Upper lobe of left lung (tissue), 6 donors: ENCODE measurements around the gene WRNIP1. TPM values are rescaled to one million over a fixed set of nuclear protein-coding genes. Genes with fewer than 3 reads are reported as not detected.

Source experiments
- ATAC-seq, 2 donors: fragments of 200-7000 bp; cut with Tn5 transposase; one replicate each; pipeline ENCODE4 v1.9.1; 2022; ENCODE audit warnings: mild to moderate bottlenecking in 2 of 2, moderate library complexity in 2 of 2; ENCODE audit not compliant: low FRiP score in 2 of 2
- DNase-seq, 2 donors: peaks; one replicate each; pipeline ENCODE4 v3.0.0-alpha.2; 2019 to 2020
- H3K27ac ChIP-seq, 4 donors: fragments of 200-600 bp; sonication (generic); one replicate each; pipeline ENCODE4 v1.5.1; 2016 to 2019
- H3K27me3 ChIP-seq, 4 donors: fragments of 200-600 bp; sonication (generic); one replicate each; pipeline ENCODE4 v1.5.1; 2017 to 2019
- H3K36me3 ChIP-seq, 4 donors: fragments of 200-600 bp; sonication (generic); one replicate each; pipeline ENCODE4 v1.5.1; 2016 to 2019
- H3K4me1 ChIP-seq, 4 donors: fragments of 200-600 bp; sonication (generic); one replicate each; pipeline ENCODE4 v1.5.1; 2018 to 2019
- H3K4me3 ChIP-seq, 4 donors: fragments of 200-600 bp; sonication (generic); one replicate each; pipeline ENCODE4 v1.5.1; 2017 to 2019; ENCODE audit warnings: mild to moderate bottlenecking in 2 of 4, moderate library complexity in 1 of 4
- H3K9me3 ChIP-seq, 4 donors: fragments of 200-600 bp; sonication (generic); one replicate each; pipeline ENCODE4 v1.5.1; 2018 to 2019
- EP300 ChIP-seq, 4 donors: sonication (generic); formaldehyde crosslinking; IDR thresholded peaks; one replicate each; pipeline ENCODE4 v1.5.1; 2017; ENCODE audit warnings: antibody characterized with exemption in 4 of 4, control low read depth in 2 of 4
- POLR2A ChIP-seq, 4 donors: fragments of 450-650 bp; IDR thresholded peaks; one replicate each; pipeline ENCODE4 v1.5.1; 2016 to 2017; ENCODE audit warnings: antibody characterized with exemption in 4 of 4, mild to moderate bottlenecking in 2 of 4
- POLR2AphosphoS5 ChIP-seq, 2 donors: sonication (generic); formaldehyde crosslinking; IDR thresholded peaks; one replicate each; pipeline ENCODE4 v1.5.1; 2017; ENCODE audit warnings: antibody characterized with exemption in 2 of 2
- WGBS, 2 donors: methylation state at CpG; one replicate each; pipeline ENCODE4 v1.1.5; 2017 to 2018; 5-methylcytosine and 5-hydroxymethylcytosine counted together
- total RNA-seq, 6 donors: library from RNA; depleted of rRNA in 4 of 6; stranded (reverse); fragments of >200 nt in 4 of 6; gene quantifications; one replicate each; pipeline versions ENCODE4 v1.1.0 to v1.2.1, GENCODE V29; 2016 to 2021
- TF ChIP-seq, protein P1 (sequence below), 6 experiments: fragments of 450-650 bp in 4 of 6; fragments of 200-600 bp in 2 of 6; sonication (generic) in 2 of 6; IDR thresholded peaks; one replicate each; pipeline ENCODE4 v1.5.1; 2016 to 2019; ENCODE audit warnings: antibody characterized with exemption in 6 of 6
- donor health status: DM: no; HTN: no; CAD: no; lungs with moderate emphysema.
- donor health status: DM: no; HTN: yes; CAD: no; lungs with severe emphysema.

WRNIP1 gene
- total RNA-seq, 6 donors from 2014 or later = 38.7 to 101 (median 59.2) TPM

DNA sequence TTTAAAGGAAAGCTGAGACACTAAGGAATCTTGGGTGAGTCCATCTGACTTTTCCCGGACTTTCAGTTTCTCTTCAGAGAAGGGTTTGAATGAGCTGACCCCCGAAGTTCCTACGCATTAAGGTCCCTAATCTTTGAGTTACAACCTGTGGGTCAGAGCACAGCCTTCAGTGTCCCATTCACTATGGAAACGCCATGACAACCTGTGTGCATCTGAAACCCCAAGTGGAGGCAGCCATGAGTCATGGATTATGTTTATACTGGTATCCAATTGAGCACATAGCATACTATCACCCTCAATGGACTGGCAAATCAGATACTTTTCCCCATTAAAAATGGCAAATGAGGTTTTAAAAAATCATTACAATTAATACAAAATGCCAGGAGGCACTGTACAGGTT is 25.9 kb upstream of the WRNIP1 start:
- H3K4me1 ChIP-seq = peaks cover 0 to 3% (median 0%) of the 10 kb centered on the region in 4 donors
- no peak for TF ChIP-seq POLR2A (IDR thresholded peaks at IDR 0.05)
- TF ChIP-seq, protein P1, sequence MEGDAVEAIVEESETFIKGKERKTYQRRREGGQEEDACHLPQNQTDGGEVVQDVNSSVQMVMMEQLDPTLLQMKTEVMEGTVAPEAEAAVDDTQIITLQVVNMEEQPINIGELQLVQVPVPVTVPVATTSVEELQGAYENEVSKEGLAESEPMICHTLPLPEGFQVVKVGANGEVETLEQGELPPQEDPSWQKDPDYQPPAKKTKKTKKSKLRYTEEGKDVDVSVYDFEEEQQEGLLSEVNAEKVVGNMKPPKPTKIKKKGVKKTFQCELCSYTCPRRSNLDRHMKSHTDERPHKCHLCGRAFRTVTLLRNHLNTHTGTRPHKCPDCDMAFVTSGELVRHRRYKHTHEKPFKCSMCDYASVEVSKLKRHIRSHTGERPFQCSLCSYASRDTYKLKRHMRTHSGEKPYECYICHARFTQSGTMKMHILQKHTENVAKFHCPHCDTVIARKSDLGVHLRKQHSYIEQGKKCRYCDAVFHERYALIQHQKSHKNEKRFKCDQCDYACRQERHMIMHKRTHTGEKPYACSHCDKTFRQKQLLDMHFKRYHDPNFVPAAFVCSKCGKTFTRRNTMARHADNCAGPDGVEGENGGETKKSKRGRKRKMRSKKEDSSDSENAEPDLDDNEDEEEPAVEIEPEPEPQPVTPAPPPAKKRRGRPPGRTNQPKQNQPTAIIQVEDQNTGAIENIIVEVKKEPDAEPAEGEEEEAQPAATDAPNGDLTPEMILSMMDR (IDR thresholded peaks at IDR 0.05) = no peak
- no peak for TF ChIP-seq EP300 (IDR thresholded peaks at IDR 0.05)
- no peak for TF ChIP-seq POLR2AphosphoS5 (IDR thresholded peaks at IDR 0.05)
- H3K9me3 ChIP-seq = no peaks in the 10 kb centered on the region
- 89 to 92% methylated on average over 4 of the region's 4 CpGs for WGBS, 2 donors
- ATAC-seq (no peak), DNase-seq (no peak)
- no peak overlapping the region for H3K27ac ChIP-seq
- H3K27me3 ChIP-seq = no peaks in the 10 kb centered on the region
- no peaks in the 10 kb centered on the region for H3K36me3 ChIP-seq
- no peak overlapping the region for H3K4me3 ChIP-seq

DNA sequence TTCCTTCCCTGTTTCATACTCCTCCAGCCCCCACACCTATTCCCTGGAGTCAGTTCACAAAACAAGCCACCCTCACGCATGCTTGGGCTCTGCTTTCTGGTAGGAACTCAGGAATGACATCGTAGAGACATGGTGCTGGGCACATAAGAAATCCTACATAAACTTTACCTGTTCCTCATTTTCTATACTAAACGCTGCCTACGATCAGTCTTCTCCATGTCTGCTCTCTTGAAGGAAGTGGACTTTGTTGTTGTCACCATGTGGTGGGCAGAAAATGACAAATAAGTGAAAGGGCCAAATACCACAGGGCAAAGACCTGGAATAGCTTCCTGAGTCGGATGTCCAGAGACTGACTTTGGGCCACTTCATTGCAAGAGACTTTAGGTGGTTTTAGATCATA is 24.6 kb upstream of the WRNIP1 start:
- TF ChIP-seq EP300 (IDR thresholded peaks at IDR 0.05) (no peak), POLR2A (IDR thresholded peaks at IDR 0.05) (no peak), POLR2AphosphoS5 (IDR thresholded peaks at IDR 0.05) (no peak)
- TF ChIP-seq, protein P1 (IDR thresholded peaks at IDR 0.05) = no peak
- DNase-seq = no peak
- Histone ChIP-seq H3K36me3 (no peaks in the 10 kb centered on the region), H3K27ac (no peak overlapping the region), H3K4me3 (no peak overlapping the region), H3K27me3 (no peaks in the 10 kb centered on the region), H3K4me1 (peaks cover 0 to 3% (median 0%) of the 10 kb centered on the region in 4 donors), H3K9me3 (no peaks in the 10 kb centered on the region)
- no peak for ATAC-seq
- WGBS, 2 donors = 62 to 81% methylated on average over 5 of the region's 5 CpGs

DNA sequence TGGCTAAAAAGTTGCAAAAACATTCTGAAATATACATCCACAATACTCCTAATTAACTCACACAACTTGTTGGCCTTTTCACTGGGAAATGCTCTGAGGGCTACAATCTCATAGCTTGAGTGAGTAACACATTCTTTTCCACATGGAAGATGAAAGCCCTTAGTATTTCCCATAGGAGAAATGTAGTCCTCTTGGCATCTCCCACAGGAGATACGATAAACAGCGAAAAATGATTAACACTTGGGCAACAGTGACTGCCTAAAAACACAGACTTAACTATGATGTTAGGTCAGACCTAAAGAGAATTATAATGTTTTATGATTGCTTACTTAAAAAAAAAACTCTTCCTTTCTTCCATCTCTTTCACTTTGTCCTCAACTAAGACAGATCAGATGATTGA is 23.4 kb upstream of the WRNIP1 start:
- ATAC-seq (no peak), DNase-seq (no peak)
- Histone ChIP-seq H3K9me3 (no peaks in the 10 kb centered on the region), H3K36me3 (no peaks in the 10 kb centered on the region), H3K27me3 (no peaks in the 10 kb centered on the region), H3K4me1 (peaks cover 0 to 3% (median 0%) of the 10 kb centered on the region in 4 donors), H3K4me3 (no peak overlapping the region), H3K27ac (no peak overlapping the region)
- no peak for TF ChIP-seq POLR2AphosphoS5 (IDR thresholded peaks at IDR 0.05)
- WGBS, 2 donors = 94 to 96% methylated on average over 2 of the region's 2 CpGs

DNA sequence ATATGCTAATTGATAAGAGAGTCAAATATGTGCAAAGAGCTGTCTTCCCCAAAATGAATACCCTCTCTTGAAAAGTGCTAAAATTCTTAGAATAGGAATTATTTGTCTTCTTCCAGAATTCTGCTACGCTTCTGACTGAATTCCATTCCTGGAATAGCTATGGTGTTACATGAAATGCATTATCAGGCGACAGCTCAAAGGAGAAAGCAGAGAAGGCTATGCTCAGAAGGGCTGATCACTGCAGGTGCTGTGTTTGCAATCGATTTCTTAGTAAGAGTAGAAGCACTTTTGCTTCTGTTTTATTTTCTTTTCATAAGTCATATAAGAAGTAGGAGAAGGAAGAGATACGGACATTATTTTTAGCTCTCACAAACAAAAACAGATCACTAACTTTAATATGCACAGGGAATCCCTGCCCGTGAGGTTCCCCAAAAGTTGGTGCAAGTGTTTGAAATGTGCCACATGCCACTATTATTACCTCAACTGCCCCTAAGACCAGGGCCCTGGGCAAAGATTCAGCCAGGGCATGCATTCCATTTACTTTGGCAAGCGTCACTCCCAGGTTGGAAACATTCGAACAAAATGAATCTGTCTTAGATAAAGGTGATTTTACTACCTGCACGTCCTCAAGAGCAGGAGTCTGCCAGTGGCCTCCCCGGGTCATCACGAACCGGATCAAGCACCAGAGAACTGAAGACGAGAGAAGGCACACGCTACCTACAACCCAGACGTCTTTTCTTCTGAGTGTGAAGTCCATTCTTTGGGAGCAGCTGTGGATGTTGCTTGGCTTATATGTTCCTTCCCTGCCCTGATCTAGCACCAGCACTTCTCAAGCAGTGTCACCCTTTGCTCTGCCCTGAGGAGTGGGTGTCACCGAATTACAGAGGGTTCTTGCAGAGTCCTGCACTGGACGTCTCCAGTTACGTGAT is 21.6 kb upstream of the WRNIP1 start:
- no peak for TF ChIP-seq EP300 (IDR thresholded peaks at IDR 0.05)
- TF ChIP-seq, protein P1 (IDR thresholded peaks at IDR 0.05) = no peak
- H3K27me3 ChIP-seq = no peaks in the 10 kb centered on the region
- H3K4me3 ChIP-seq = no peak overlapping the region
- H3K4me1 ChIP-seq = peaks cover 0 to 3% (median 0%) of the 10 kb centered on the region in 4 donors
- no peaks in the 10 kb centered on the region for H3K36me3 ChIP-seq
- WGBS, 2 donors = 83 to 89% methylated on average over 16 to 17 of the region's 17 CpGs
- no peaks in the 10 kb centered on the region for H3K9me3 ChIP-seq
- ATAC-seq (no peak), DNase-seq (no peak)
- no peak overlapping the region for H3K27ac ChIP-seq

DNA sequence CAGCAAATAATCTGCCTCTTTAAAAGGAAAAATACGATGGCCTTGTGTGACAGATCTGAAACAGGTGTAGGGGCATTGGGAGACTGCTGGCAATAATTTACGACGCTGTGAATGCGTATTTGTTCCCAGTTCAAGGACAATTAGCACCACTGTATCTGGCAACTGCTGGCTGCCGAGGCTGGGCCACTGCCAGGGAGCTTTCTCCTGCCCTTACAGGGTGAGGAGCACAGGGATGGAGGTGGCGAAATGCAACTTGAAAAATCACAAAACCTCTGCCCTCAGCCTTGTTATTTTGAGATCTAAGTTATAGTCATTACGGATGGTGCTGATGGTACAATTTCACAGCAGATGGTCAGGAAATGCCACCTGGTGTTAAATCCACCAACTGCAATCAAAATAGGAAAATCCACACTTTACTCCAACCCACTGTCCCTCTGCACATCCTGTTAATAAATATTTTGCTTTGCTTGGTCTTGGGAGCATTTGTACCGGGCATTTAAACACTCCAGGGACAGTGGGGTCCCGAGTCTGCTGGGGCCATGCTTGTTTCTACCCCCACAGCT is 20.9 kb upstream of the WRNIP1 start:
- Histone ChIP-seq H3K36me3 (no peaks in the 10 kb centered on the region), H3K4me3 (no peak overlapping the region), H3K9me3 (no peaks in the 10 kb centered on the region), H3K4me1 (peaks cover 0 to 3% (median 0%) of the 10 kb centered on the region in 4 donors), H3K27me3 (no peaks in the 10 kb centered on the region), H3K27ac (no peak overlapping the region)
- no peak for DNase-seq
- TF ChIP-seq EP300 (IDR thresholded peaks at IDR 0.05) = no peak
- ATAC-seq = no peak
- 66 to 69% methylated on average over 9 of the region's 9 CpGs for WGBS, 2 donors
